IMR-90 (cell line): ENCODE measurements around the gene CCDC148. TPM values are rescaled to one million over a fixed set of nuclear protein-coding genes. Genes with fewer than 3 reads are reported as not detected.

Experiments used
- ATAC-seq: fragments of 200-7000 bp; cut with Tn5 transposase; 2 replicates; pipeline ENCODE4 v1.9.1; 2020; ENCODE audit warnings: low read depth, mild to moderate bottlenecking, moderate library complexity
- BruUV-seq: library from RNA; stranded (reverse); fragments of 400-500 nt; replicated peaks from 2 replicates; lab custom pipeline; 2021; lab: Mats Ljungman, UMichigan
- CTCF ChIA-PET: fragments of 300-600 bp; formaldehyde crosslinking; extraction: SDS; loops from one replicate; lab custom pipeline; 2021; ENCODE audit warnings: antibody characterized with exemption; lab: Yijun Ruan, JAX
- POLR2A ChIA-PET: fragments of 300-600 bp; sonication (Branson Sonifier 250); formaldehyde crosslinking; loops from one replicate; lab custom pipeline; 2022; ENCODE audit warnings: antibody characterized with exemption; ENCODE audit not compliant: unreplicated experiment; lab: Charles Lee
- DNase-seq: peaks from one replicate; pipeline ENCODE4 v3.0.0; 2013
- H2AFZ ChIP-seq: replicated peaks from 2 replicates; pipeline ENCODE3; 2013; ENCODE audit warnings: low read length, mild to moderate bottlenecking; ENCODE audit not compliant: poor library complexity
- H2AK5ac ChIP-seq: 2 replicates; pipeline ENCODE4 v1.6.1; 2013; ENCODE audit warnings: low read depth, low read length, inconsistent platforms
- H2AK9ac ChIP-seq: replicated peaks from 2 replicates; pipeline ENCODE3; 2013; ENCODE audit warnings: mild to moderate bottlenecking, low read depth, low read length, moderate library complexity; ENCODE audit not compliant: poor library complexity
- H2BK120ac ChIP-seq: 2 replicates; pipeline ENCODE4 v1.6.1; 2013; ENCODE audit warnings: low read depth, low read length, inconsistent platforms
- H2BK15ac ChIP-seq: 3 replicates; pipeline ENCODE4 v1.6.1; 2013; ENCODE audit warnings: low read depth, low read length, inconsistent platforms
- H2BK20ac ChIP-seq: 2 replicates; pipeline ENCODE4 v1.6.1; 2013; ENCODE audit warnings: low read depth, mild to moderate bottlenecking, inconsistent platforms, low read length, moderate library complexity
- H2BK5ac ChIP-seq: 2 replicates; pipeline ENCODE4 v1.6.1; 2013; ENCODE audit warnings: mild to moderate bottlenecking, low read depth, low read length, inconsistent platforms; ENCODE audit not compliant: poor library complexity, severe bottlenecking
- H3K14ac ChIP-seq: replicated peaks from 2 replicates; pipeline ENCODE4 v1.6.1; 2013; ENCODE audit warnings: low read depth, low read length, inconsistent platforms
- H3K18ac ChIP-seq: 2 replicates; pipeline ENCODE4 v1.6.1; 2013; ENCODE audit warnings: low read depth, low read length, control low read depth
- H3K23ac ChIP-seq: 2 replicates; pipeline ENCODE4 v1.6.1; 2013; ENCODE audit warnings: low read depth, low read length, inconsistent platforms
- H3K27ac ChIP-seq: 2 replicates; pipeline ENCODE4 v1.5.1; 2013; ENCODE audit warnings: mild to moderate bottlenecking, control low read depth, low read length; ENCODE audit not compliant: insufficient read depth
- H3K27me3 ChIP-seq: 2 replicates; pipeline ENCODE4 v1.6.1; 2013; ENCODE audit warnings: low read length; ENCODE audit not compliant: control insufficient read depth, insufficient read depth
- H3K36me3 ChIP-seq: 2 replicates; pipeline ENCODE4 v1.6.1; 2013; ENCODE audit warnings: low read length, mixed read lengths; ENCODE audit not compliant: control insufficient read depth, insufficient read depth
- H3K4ac ChIP-seq: 2 replicates; pipeline ENCODE4 v1.6.1; 2013; ENCODE audit warnings: low read depth, low read length, inconsistent platforms
- H3K4me1 ChIP-seq: 2 replicates; pipeline ENCODE4 v1.6.1; 2013; ENCODE audit warnings: low read length, mixed read lengths; ENCODE audit not compliant: control insufficient read depth, insufficient read depth
- H3K4me2 ChIP-seq: 2 replicates; pipeline ENCODE4 v1.6.1; 2013; ENCODE audit warnings: low read depth, mild to moderate bottlenecking, control low read depth, low read length, moderate library complexity
- H3K4me3 ChIP-seq: 2 replicates; pipeline ENCODE4 v1.5.1; 2013; ENCODE audit warnings: low read depth, mild to moderate bottlenecking, control low read depth, low read length, moderate library complexity; ENCODE audit not compliant: insufficient read depth
- H3K56ac ChIP-seq: 2 replicates; pipeline ENCODE4 v1.6.1; 2013; ENCODE audit warnings: low read length, inconsistent platforms; ENCODE audit not compliant: insufficient read depth; ENCODE audit errors: extremely low read depth
- H3K79me1 ChIP-seq, 2 experiments: 2 replicates each; pipeline ENCODE4 v1.6.1; 2013; ENCODE audit warnings: low read length in 2 of 2, inconsistent platforms in 1 of 2, low read depth in 1 of 2
- H3K9ac ChIP-seq: 2 replicates; pipeline ENCODE4 v1.6.1; 2013; ENCODE audit warnings: low read depth, low read length, control low read depth
- H3K9me1 ChIP-seq: 2 replicates; pipeline ENCODE4 v1.6.1; 2013; ENCODE audit warnings: low read length, inconsistent platforms; ENCODE audit not compliant: insufficient read depth
- H3K9me3 ChIP-seq: 2 replicates; pipeline ENCODE4 v1.6.1; 2013; ENCODE audit warnings: low read length; ENCODE audit not compliant: control insufficient read depth, insufficient read depth
- H4K20me1 ChIP-seq: 2 replicates; pipeline ENCODE4 v1.6.1; 2013; ENCODE audit warnings: low read length, inconsistent platforms; ENCODE audit not compliant: insufficient read depth
- H4K5ac ChIP-seq: 2 replicates; pipeline ENCODE4 v1.6.1; 2013; ENCODE audit warnings: mild to moderate bottlenecking, low read depth, low read length, control low read depth
- H4K8ac ChIP-seq, 2 experiments: 2 replicates each; pipeline ENCODE4 v1.6.1; 2013; ENCODE audit warnings: low read depth in 2 of 2, low read length in 2 of 2, control low read depth in 1 of 2, inconsistent platforms in 1 of 2
- H4K91ac ChIP-seq: 2 replicates; pipeline ENCODE4 v1.6.1; 2013; ENCODE audit warnings: low read depth, low read length, inconsistent platforms; ENCODE audit not compliant: insufficient read depth
- BHLHE40 ChIP-seq: fragments of 150-350 bp; IDR thresholded peaks from 2 replicates; pipeline ENCODE4 v1.6.1; 2016; ENCODE audit warnings: mild to moderate bottlenecking, low read depth, low read length
- CEBPB ChIP-seq: IDR thresholded peaks from 2 replicates; pipeline ENCODE4 v1.6.1; 2012; ENCODE audit warnings: low read depth, low read length, improper control_type of control experiment
- CHD1 ChIP-seq: IDR thresholded peaks from 2 replicates; pipeline ENCODE4 v1.6.1; 2012; ENCODE audit warnings: low read depth, low read length, improper control_type of control experiment
- FOS ChIP-seq: fragments of 150-350 bp; IDR thresholded peaks from 2 replicates; pipeline ENCODE4 v1.6.1; 2016; ENCODE audit warnings: low read depth, low read length
- MAFK ChIP-seq: IDR thresholded peaks from 2 replicates; pipeline ENCODE4 v1.6.1; 2012; ENCODE audit warnings: low read depth, low read length, improper control_type of control experiment
- MAZ ChIP-seq: IDR thresholded peaks from 2 replicates; pipeline ENCODE4 v1.6.1; 2012; ENCODE audit warnings: low read depth, mild to moderate bottlenecking, low read length, improper control_type of control experiment, moderate library complexity, borderline replicate concordance
- MXI1 ChIP-seq: IDR thresholded peaks from 2 replicates; pipeline ENCODE4 v1.6.1; 2012; ENCODE audit warnings: low read depth, mild to moderate bottlenecking, low read length, moderate library complexity, borderline replicate concordance
- NFE2L2 ChIP-seq: fragments of 150-350 bp; IDR thresholded peaks from 2 replicates; pipeline ENCODE4 v1.6.1; 2016; ENCODE audit warnings: low read depth, mild to moderate bottlenecking, low read length
- POLR2A ChIP-seq: IDR thresholded peaks from 2 replicates; pipeline ENCODE4 v1.6.1; 2012; ENCODE audit warnings: mild to moderate bottlenecking, low read depth, low read length
- RAD21 ChIP-seq: IDR thresholded peaks from 2 replicates; pipeline ENCODE4 v1.6.1; 2012; ENCODE audit warnings: low read length, improper control_type of control experiment
- RCOR1 ChIP-seq: IDR thresholded peaks from 2 replicates; pipeline ENCODE4 v1.6.1; 2012; ENCODE audit warnings: mild to moderate bottlenecking, low read length, improper control_type of control experiment; ENCODE audit not compliant: insufficient replicate concordance
- RFX5 ChIP-seq: IDR thresholded peaks from 2 replicates; pipeline ENCODE4 v1.8.0; 2012; ENCODE audit warnings: low read depth, mild to moderate bottlenecking, low read length, moderate library complexity
- SMC3 ChIP-seq: fragments of 150-350 bp; IDR thresholded peaks from 2 replicates; pipeline ENCODE4 v1.6.1; 2016; ENCODE audit warnings: low read depth, mild to moderate bottlenecking, antibody characterized with exemption, low read length, moderate library complexity
- WGBS, 2 experiments: methylation state at CpG; one replicate each; pipeline versions ENCODE4 v1.1.5 to v1.1.7; 2013; ENCODE audit warnings: missing lambda C conversion rate in 2 of 2; ENCODE audit not compliant: insufficient read length in 1 of 2; ENCODE audit errors: extremely low coverage in 2 of 2; 5-methylcytosine and 5-hydroxymethylcytosine counted together
- dilution Hi-C: fragments of 300-500 bp; cut with HindIII; formaldehyde crosslinking; loops from one replicate; pipeline ENCODE4 v1.14.3; 2018; ENCODE audit warnings: low sequenced_read_pairs; ENCODE audit not compliant: unreplicated experiment
- in situ Hi-C: fragments of 300-500 bp; cut with MboI; formaldehyde crosslinking; loops from 3 replicates; pipeline ENCODE4 v1.14.3; 2019; ENCODE audit warnings: low sequenced_read_pairs, inconsistent platforms, mixed read lengths
- intact Hi-C: fragments of 100-400 bp; cut with micrococcal nuclease; formaldehyde crosslinking; loops from 2 replicates; pipeline ENCODE4 v1.10.0; 2022
- polyA plus RNA-seq, 3 experiments: library from polyadenylated mRNA; depleted of rRNA; stranded (reverse); fragments of >200 nt; gene quantifications; 2 replicates each; pipeline ENCODE4 v1.2.3, GENCODE V29; 2012; ENCODE audit warnings: low replicate concordance in 1 of 3
- total RNA-seq: library from RNA; depleted of rRNA; stranded (reverse); fragments of >200 nt; gene quantifications from 2 replicates; pipeline ENCODE4 v1.2.3, GENCODE V29; 2012
- TF ChIP-seq, protein P1 (sequence below): fragments of 150-350 bp; IDR thresholded peaks from 2 replicates; pipeline ENCODE4 v1.6.1; 2016; ENCODE audit warnings: low read depth, mild to moderate bottlenecking, low read length, moderate library complexity, borderline replicate concordance
- TF ChIP-seq, protein P2 (sequence below): fragments of 150-350 bp; IDR thresholded peaks from 2 replicates; pipeline ENCODE4 v1.6.1; 2017; ENCODE audit warnings: mild to moderate bottlenecking, antibody characterized with exemption, low read length, low read depth
- TF ChIP-seq, protein P3 (sequence below): conservative IDR thresholded peaks from 2 replicates; pipeline ENCODE4 v1.5.1; 2012; ENCODE audit warnings: mild to moderate bottlenecking, low read depth, low read length, improper control_type of control experiment

Gene CCDC148
- total and polyA plus RNA-seq, 2 of the 4 experiments (the other 2 are of a cell fraction): 0.18 to 0.31 TPM

DNA sequence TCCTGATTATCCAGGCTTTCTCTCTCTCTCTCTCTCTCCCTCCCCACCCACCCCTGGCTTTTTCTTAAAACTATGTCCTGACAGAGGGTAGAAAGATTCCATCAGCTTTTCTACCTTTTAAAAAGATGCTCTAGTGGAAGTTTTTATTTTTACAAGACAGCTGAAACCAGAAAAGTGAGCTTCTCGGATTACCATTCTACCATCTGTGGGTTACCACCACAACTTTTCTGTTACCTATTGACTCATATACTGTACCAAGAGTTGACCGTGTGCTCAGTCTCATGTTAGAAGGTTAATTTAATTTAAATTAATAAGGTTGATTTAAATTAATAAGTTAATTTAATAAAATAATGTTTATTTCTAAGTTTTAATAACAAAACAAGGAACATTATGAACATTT lies 217.3 kb downstream of the CCDC148 start:
- POLR2A ChIA-PET: no interaction called here
- no peak overlapping the region for H3K27ac ChIP-seq
- no peak overlapping the region for H3K14ac ChIP-seq
- TF ChIP-seq, protein P1, sequence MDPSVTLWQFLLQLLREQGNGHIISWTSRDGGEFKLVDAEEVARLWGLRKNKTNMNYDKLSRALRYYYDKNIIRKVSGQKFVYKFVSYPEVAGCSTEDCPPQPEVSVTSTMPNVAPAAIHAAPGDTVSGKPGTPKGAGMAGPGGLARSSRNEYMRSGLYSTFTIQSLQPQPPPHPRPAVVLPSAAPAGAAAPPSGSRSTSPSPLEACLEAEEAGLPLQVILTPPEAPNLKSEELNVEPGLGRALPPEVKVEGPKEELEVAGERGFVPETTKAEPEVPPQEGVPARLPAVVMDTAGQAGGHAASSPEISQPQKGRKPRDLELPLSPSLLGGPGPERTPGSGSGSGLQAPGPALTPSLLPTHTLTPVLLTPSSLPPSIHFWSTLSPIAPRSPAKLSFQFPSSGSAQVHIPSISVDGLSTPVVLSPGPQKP: no peak
- TF ChIP-seq RFX5 (no peak), FOS (no peak), SMC3 (no peak), CEBPB (no peak), NFE2L2 (no peak), RCOR1 (no peak), BHLHE40 (no peak), MAZ (no peak), MAFK (no peak), CHD1 (no peak), RAD21 (no peak), MXI1 (no peak), POLR2A (no peak)
- TF ChIP-seq, protein P2, sequence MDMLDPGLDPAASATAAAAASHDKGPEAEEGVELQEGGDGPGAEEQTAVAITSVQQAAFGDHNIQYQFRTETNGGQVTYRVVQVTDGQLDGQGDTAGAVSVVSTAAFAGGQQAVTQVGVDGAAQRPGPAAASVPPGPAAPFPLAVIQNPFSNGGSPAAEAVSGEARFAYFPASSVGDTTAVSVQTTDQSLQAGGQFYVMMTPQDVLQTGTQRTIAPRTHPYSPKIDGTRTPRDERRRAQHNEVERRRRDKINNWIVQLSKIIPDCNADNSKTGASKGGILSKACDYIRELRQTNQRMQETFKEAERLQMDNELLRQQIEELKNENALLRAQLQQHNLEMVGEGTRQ: no peak
- TF ChIP-seq, protein P3, sequence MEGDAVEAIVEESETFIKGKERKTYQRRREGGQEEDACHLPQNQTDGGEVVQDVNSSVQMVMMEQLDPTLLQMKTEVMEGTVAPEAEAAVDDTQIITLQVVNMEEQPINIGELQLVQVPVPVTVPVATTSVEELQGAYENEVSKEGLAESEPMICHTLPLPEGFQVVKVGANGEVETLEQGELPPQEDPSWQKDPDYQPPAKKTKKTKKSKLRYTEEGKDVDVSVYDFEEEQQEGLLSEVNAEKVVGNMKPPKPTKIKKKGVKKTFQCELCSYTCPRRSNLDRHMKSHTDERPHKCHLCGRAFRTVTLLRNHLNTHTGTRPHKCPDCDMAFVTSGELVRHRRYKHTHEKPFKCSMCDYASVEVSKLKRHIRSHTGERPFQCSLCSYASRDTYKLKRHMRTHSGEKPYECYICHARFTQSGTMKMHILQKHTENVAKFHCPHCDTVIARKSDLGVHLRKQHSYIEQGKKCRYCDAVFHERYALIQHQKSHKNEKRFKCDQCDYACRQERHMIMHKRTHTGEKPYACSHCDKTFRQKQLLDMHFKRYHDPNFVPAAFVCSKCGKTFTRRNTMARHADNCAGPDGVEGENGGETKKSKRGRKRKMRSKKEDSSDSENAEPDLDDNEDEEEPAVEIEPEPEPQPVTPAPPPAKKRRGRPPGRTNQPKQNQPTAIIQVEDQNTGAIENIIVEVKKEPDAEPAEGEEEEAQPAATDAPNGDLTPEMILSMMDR: no peak
- no peak overlapping the region for H2BK15ac ChIP-seq
- H3K9me3 ChIP-seq: no peaks in the 10 kb centered on the region
- no peak overlapping the region for H3K4me2 ChIP-seq
- no peaks in the 10 kb centered on the region for H3K79me1 ChIP-seq
- in situ Hi-C loops (no loop called here), intact Hi-C loops (no loop called here), dilution Hi-C loops (no loop called here)
- WGBS, 2 experiments: no CpG with 5 or more reads among the region's 2 CpGs
- no peak overlapping the region for H4K5ac ChIP-seq
- ATAC-seq (no peak), DNase-seq (no peak)
- H3K9me1 ChIP-seq: no peaks in the 10 kb centered on the region
- no peak overlapping the region for H3K9ac ChIP-seq
- H3K4ac ChIP-seq: no peak overlapping the region
- no peaks in the 10 kb centered on the region for H3K4me1 ChIP-seq
- no peak overlapping the region for H3K23ac ChIP-seq
- H2BK120ac ChIP-seq: no peak overlapping the region
- no TSS peak for BruUV-seq
- no peak overlapping the region for H3K4me3 ChIP-seq
- no peak overlapping the region for H4K8ac ChIP-seq
- no peak overlapping the region for H2AK9ac ChIP-seq
- no peak overlapping the region for H2AFZ ChIP-seq
- no peak overlapping the region for H2AK5ac ChIP-seq
- H4K91ac ChIP-seq: no peak overlapping the region
- H3K56ac ChIP-seq: no peak overlapping the region
- H3K27me3 ChIP-seq: no peaks in the 10 kb centered on the region
- CTCF ChIA-PET: no interaction called here
- no peak overlapping the region for H2BK20ac ChIP-seq
- H3K36me3 ChIP-seq: no peaks in the 10 kb centered on the region
- H4K20me1 ChIP-seq: no peaks in the 10 kb centered on the region
- no peak overlapping the region for H3K18ac ChIP-seq
- H2BK5ac ChIP-seq: no peak overlapping the region
